GM10847 (cell line): Measurements from ENCODE around the gene LBR.

ENCODE experiments used
- POLR2A ChIP-seq: IDR thresholded peaks from 2 replicates; pipeline ENCODE4 v1.6.1; 2011; ENCODE audit not compliant: insufficient read length; ENCODE audit errors: extremely low read depth

Gene LBR

GRCh38 chr1:225422031-225422605 lies 5.7 kb downstream of the LBR start:
- no peak for TF ChIP-seq POLR2A

DNA sequence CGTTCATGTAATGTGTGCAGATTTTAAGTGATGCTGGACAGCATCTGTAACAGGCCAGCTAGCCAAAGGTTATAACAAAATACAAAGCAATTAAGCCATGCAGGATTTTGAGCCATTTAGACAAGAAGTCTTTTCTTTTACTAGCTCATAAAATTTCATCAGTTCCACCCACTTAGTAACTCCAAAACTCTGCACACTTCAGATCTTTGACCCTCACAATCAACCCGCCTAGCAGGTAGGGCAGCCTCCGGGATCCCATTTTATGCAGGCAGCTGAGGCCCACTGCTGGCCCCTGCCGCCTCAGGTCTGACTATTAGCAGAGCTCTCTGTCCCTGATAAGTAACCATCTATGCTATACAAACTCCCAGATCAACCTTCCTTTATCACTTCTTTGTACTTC lies 9.2 kb downstream of the LBR start:
- TF ChIP-seq POLR2A = no peak

DNA sequence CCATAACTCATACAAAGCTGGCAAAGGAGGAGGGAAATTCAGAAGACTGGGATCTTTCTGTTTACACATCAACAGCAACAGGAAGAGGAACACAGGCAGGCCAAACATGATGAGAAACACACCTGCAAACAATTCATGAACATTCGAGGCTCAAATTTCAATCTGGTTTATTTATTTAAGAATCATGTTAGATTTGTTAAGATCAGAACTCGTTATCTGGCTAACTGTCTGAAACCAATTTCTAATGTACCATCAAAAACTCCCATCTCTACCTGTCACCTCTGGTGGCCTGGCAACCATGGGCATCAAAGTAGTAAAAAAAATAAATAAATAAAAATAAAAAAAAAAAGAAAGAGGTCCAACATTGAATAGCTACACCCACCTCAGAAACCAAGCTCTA lies 9.8 kb downstream of the LBR start:
- no peak for TF ChIP-seq POLR2A

GRCh38 chr1:225415967-225416745 lies 11.7 kb downstream of the LBR start:
- no peak for TF ChIP-seq POLR2A

- no peak for TF ChIP-seq POLR2A
Observed at GRCh38 chr1:225415307-225415706, 12.5 kb downstream of the LBR start.

GRCh38 chr1:225413708-225414375 lies 14.0 kb downstream of the LBR start:
- TF ChIP-seq POLR2A = no peak

DNA sequence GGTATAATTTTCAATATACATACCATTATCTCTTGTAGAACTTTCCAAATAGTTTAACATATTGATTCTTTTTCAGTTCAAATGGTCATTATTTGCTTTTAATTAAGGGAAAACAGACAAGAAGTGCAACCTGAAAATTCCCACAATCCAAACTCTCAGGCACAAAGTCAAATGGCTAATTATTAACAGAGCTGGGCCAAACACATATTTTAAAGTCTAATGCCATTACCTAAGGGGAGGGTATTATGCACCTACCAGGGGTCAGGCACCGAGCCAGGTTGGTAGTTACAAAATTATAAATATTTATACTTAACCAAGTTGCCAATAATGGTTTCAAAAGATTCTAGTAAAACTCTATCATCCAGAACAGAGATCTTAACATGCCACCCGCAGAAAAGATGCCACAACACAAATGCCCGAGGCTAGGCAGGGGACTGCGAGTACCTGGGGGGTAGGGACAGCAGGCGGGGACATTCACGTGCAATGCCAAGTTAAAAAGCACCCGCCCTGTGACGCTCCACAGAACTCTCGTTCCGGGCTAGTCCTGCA lies 15.0 kb downstream of the LBR start:
- no peak for TF ChIP-seq POLR2A

DNA sequence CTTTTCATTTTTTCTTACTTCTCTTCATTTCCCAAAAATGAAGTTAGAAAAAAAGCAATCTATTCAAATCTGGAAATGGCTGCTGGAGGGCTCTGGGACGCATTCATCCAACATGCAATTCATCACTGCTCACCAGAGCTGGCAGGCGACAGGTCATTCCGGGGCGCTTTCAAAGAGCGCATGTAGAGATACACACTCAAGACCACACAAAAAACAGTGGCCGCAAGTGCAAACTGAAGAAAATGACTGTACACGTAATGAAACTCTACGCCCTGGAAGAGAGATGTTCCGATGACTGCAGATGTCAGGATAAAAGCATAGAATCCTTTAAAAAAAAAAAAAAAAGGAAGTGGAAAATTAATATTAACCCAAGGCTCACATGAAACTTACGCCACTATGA lies 15.5 kb downstream of the LBR start:
- TF ChIP-seq POLR2A = no peak

DNA sequence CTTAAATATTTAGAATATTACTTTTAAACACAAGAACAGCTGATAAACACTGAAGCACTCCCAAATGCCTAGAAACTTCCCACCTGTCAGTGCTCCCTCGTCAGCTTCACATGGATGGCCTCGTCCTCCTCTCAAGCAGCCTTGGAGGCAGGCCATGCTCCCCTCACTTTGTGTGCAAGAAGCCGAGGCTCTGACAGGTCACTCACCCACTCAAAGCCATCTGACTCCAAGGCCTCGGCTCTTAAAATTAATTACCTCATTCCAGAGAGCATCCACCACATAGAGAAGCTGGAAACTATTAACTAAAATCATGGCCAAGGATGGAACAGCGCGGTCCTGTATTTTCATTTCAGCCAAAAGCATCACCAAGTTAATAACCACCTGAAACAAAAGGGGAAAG lies 17.8 kb downstream of the LBR start:
- no peak for TF ChIP-seq POLR2A

GRCh38 chr1:225409051-225409450 lies 18.8 kb downstream of the LBR start:
- TF ChIP-seq POLR2A = no peak

- TF ChIP-seq POLR2A = no peak
Observed at GRCh38 chr1:225408249-225408648, 19.6 kb downstream of the LBR start.

- TF ChIP-seq POLR2A = no peak
Observed at GRCh38 chr1:225407755-225408154, 20.1 kb downstream of the LBR start.

DNA sequence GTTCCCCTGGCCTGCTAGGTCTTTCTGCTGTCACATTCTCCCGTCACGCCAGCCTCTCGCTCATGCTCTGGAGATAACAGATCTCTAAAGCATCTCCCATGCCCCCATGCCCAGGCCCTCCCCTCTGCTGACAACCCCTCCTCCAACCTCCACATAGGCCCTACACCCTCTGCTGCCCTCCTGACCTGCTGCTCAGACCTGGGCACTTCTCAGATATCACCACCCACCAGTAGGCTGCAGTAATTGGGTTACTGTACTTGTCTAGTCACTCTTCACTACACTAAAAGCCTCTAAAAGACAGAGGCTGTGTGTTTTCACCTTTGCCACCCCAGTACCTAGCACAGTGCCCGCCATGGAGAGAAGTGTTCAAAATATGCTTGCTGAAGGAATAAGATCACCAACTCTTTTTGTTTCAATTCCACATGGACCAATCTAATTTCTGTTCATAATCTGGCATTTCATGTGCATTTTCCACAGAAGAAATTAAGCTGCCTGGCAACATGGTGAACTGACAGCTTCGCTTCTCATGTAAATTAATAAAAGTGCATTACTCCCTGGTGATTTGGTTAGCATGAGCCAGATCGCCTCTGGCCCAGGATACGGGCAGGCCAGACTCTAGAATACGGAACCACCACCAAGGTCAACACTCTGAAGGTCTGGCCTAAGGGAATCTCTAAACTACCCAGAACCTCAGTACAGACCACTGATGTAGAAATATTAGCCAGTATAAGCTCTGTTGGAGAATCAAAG lies 20.7 kb downstream of the LBR start:
- no peak for TF ChIP-seq POLR2A

DNA sequence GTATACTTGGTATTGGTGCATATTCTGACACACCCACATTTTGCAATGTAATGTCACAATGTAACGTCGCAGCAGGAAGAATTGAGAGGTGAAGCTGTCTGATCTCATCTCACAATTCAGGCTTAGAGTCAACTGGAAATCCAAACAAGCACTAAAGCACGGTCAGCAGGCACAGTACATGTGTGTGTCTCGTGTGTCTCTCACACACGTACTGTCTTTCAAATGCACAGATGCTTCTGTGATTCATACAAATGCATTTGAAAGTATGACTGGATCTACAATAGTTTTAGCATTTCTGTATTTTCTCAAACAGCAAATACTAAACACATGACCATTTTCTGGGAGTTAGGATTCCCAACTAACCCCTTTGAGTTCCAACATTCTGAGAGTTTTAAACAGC lies 26.9 kb downstream of the LBR start:
- TF ChIP-seq POLR2A = no peak

DNA sequence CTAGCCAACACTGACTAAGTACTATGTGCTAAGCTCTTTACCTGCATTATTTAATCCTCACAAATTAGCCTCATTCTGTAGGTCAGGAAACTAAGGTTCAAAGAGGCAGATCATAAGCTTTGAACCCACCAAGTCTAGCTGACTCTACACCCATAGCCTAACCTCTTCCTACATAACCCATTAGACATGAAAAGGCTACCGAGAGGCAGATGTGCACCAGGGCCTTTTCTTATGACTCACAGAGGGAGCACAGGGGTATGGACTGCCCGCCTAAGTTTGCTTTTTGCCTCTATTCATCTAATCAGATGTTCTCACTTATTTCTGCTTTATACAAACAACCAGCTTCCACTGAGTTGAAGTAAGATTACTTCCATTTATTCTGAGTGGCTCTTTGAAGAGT lies 31.5 kb downstream of the LBR start:
- TF ChIP-seq POLR2A = no peak
